T-helper 9 cell (primary cell): Measurements from ENCODE around the gene NCOA5.
A peak's percentile ranks its signal among the peaks of the same experiment; 100 is the strongest.
"Not testable (repeated sequence)": the region's sequence is repeated elsewhere in the genome, so short reads cannot be mapped to it uniquely, and the experiment has no call there.

ENCODE experiments used
- DNase-seq: peaks from one replicate; pipeline ENCODE4 v3.0.0-alpha.2; 2020

Gene NCOA5

GRCh38 chr20:46120136-46120535, 30.4 kb upstream of the NCOA5 start:
- DNase-seq = no peak

GRCh38 chr20:46119547-46119946, 29.8 kb upstream of the NCOA5 start:
- no peak for DNase-seq

- no peak for DNase-seq
Observed at GRCh38 chr20:46119028-46119546, 29.3 kb upstream of the NCOA5 start.

- no peak for DNase-seq
Observed at GRCh38 chr20:46118481-46119020, 28.8 kb upstream of the NCOA5 start.

- peak; percentile 63 for DNase-seq
Observed at GRCh38 chr20:46117704-46118467, 28.1 kb upstream of the NCOA5 start, which contains the start of gene CD40. Gene CD40 (plus strand): TSS chr20:46118314. CDS start chr20:46118344, 30 bp downstream.

- no peak for DNase-seq
Observed at GRCh38 chr20:46114449-46114848, 24.7 kb upstream of the NCOA5 start.

GRCh38 chr20:46113113-46113470, 23.3 kb upstream of the NCOA5 start:
- DNase-seq = no peak

GRCh38 chr20:46112430-46113112, 22.8 kb upstream of the NCOA5 start:
- no peak for DNase-seq

- DNase-seq = no peak
Observed at GRCh38 chr20:46111836-46112212, 22.1 kb upstream of the NCOA5 start.

GRCh38 chr20:46111028-46111835, 21.5 kb upstream of the NCOA5 start:
- DNase-seq = no peak

- DNase-seq = no peak
Observed at GRCh38 chr20:46108976-46109375, 19.2 kb upstream of the NCOA5 start.

GRCh38 chr20:46108435-46108841, 18.7 kb upstream of the NCOA5 start:
- no peak for DNase-seq

GRCh38 chr20:46107061-46107460, 17.3 kb upstream of the NCOA5 start:
- no peak for DNase-seq

- no peak for DNase-seq
Observed at GRCh38 chr20:46104262-46104661, 14.5 kb upstream of the NCOA5 start.

- no peak for DNase-seq
Observed at GRCh38 chr20:46102940-46103339, 13.2 kb upstream of the NCOA5 start.

GRCh38 chr20:46101957-46102356, 12.2 kb upstream of the NCOA5 start:
- no peak for DNase-seq

GRCh38 chr20:46100988-46101387, 11.2 kb upstream of the NCOA5 start:
- no peak for DNase-seq

- DNase-seq = not testable (repeated sequence)
Observed at GRCh38 chr20:46100444-46100843, 10.7 kb upstream of the NCOA5 start.

GRCh38 chr20:46099491-46100287, 9.9 kb upstream of the NCOA5 start:
- no peak for DNase-seq

- DNase-seq = no peak
Observed at GRCh38 chr20:46093531-46093930, 3.8 kb upstream of the NCOA5 start.

- DNase-seq = not testable (repeated sequence)
Observed at GRCh38 chr20:46091622-46092535, 2.1 kb upstream of the NCOA5 start.
